Skin of body (tissue), 2 donors: Measurements from ENCODE around the gene HCN4. TPM values are rescaled to one million over a fixed set of nuclear protein-coding genes. Genes with fewer than 3 reads are reported as not detected.

Experiments
- DNase-seq: peaks from one replicate; lab custom pipeline; 2025; lab: John Stamatoyannopoulos, UW
- total RNA-seq: library from RNA; depleted of rRNA; stranded (reverse); fragments of >200 nt; gene quantifications from one replicate; pipeline ENCODE4 v1.2.3, GENCODE V29; 2014

Gene HCN4
- total RNA-seq, 1 donor from 2014 or later, result 0.10 TPM

- DNase-seq, result no peak
Observed at GRCh38 chr15:73346735-73347312, 21.9 kb downstream of the HCN4 start.

GRCh38 chr15:73345658-73346057 lies 23.1 kb downstream of the HCN4 start:
- DNase-seq, result no peak

DNA sequence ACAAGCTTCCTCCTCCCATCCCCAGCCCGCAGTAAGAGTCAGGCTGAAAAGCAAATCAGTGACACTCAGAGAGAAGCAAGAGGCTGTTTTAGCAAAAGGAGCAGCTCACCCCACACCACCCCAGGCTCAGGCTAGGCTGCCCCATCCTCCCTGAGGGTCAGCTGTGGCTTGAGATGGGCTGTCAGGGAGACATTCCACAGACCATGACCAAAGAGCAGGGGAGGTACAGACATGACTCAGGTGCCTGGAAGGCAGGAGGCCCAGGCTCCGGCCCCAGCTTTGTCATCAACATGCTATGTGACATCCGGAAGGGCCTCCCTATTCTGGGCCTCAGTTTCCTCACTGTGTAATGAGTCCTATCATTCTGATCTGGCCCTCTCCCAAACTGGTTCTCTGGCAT lies 24.7 kb downstream of the HCN4 start:
- no peak for DNase-seq

- DNase-seq, result no peak
Observed at GRCh38 chr15:73341886-73342600, 26.7 kb downstream of the HCN4 start.

DNA sequence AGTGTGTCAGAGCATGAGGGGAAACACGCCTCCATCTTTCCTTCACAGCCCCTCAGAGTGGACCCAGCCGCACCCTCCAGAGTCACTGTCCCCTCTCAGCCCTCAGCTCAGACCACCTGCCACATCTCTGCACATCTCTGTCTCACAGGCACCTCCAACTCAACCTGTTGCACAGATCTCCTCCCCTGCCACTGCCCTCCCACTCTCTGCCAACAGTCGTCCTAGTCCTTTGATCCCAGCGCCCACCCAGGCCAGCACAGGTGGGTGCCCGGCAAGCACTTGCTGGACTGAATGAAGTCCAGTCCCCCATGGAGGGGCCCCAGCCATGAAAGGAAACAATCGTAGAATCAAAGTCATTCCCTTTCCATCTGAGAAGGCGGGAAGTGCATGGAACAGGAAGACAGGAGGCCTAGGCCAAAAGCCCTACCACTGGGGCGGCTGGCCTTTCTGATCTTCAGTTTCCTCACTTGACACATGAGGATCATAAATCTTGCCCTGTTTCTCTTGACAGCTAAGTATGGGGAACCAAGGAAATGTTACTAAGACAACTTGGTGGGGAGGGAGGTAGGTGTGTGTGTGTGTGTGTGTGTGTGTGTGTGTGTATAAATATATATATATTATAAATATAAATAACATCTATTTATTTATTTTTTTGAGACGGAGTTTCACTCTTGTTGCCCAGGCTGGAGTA lies 28.1 kb downstream of the HCN4 start:
- DNase-seq, result no peak

DNA sequence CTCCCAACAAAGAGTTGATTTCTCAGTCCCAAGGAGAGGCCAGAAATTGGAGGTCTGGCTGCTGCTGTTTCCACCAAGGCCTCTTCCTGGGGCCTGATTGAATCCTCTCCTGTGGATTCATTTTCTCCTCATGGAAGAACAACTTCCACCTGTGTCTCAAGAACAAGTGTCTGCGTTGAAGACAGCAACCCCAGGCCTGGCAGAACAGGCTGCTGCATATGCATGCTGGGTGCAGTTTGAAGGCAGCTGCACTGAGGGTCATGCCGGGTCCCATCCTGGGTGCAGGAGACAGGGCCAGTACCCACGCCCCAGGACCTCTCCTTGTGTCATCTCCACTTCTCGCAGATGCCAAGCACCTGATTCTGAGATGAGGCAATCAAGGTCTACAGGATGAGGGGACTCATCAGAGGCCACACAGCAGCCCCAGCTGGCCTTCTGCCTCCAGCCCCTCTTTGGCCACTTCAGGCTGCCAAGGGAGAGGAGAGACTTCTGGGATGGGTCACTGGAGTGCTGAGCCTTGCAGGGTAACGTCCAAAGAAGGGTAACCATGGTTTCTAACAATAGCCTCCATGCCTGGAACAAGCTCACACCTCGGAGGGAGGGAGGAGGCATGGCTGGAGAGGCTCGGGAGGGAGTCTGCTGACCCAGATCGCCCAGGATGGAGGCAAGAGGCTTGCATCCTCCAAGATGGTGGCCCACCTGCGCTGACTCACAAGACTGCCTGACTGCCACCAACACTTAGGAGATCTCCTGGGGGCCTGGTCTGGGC lies 30.0 kb downstream of the HCN4 start:
- DNase-seq, result no peak

DNA sequence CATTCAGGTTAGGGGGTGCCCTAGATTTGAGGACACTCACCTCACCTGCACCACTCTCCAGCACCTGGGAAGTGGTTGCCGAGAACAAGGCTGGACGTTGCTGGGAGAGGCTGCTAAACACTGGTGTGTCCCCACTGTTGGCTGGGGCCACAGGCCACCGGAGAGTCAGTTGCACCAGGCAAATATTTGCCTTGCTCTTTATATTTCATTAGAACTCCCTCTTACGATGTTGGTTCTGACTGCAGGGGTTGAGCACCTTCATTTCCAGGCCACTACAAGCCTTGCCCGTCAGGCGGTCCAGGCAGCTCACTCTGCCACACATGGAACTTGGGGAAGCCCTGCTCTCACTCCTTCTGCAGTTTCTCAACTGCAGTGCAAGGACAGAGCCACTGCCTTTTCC lies 30.7 kb downstream of the HCN4 start:
- no peak for DNase-seq

DNA sequence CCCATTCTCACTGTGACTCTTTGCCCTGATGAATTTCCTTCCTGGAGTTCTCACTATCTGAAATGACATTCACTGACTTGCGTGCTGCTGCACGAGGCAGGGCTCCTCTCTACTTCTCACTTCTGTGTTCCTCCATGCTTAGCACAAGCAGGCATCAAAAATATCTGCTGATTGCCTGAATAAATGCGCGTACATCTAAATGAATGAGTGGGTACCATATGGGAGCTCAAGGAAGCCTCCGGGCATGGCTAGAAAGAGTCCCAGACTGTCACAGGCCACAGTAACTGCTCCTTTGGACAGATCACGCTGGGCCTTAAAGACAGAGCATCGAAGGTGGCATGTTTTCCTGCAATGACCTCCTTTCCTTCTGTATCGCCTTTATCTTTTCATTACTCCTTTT lies 31.6 kb downstream of the HCN4 start:
- no peak for DNase-seq

GRCh38 chr15:73336756-73337155 lies 32.0 kb downstream of the HCN4 start:
- DNase-seq, result no peak

DNA sequence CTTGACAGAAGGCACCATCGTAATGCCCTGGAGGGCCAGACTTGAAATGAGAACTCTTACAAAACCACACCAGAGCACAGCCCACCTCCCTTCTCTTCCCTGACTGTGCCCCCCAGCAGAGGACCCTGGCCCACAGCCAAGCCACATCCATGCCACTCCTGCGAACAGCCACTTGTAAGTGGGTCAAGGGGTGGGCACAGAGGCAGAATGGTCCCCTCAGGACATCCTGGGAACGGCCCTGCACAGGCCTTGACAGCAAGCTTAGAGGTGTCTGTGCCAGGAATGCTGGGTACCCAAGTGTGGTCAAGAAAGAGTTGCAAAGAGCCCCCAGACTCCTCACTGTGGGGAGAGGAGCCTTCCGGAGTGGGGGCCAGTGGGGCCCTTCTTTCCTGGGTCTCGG lies 33.3 kb downstream of the HCN4 start:
- no peak for DNase-seq

DNA sequence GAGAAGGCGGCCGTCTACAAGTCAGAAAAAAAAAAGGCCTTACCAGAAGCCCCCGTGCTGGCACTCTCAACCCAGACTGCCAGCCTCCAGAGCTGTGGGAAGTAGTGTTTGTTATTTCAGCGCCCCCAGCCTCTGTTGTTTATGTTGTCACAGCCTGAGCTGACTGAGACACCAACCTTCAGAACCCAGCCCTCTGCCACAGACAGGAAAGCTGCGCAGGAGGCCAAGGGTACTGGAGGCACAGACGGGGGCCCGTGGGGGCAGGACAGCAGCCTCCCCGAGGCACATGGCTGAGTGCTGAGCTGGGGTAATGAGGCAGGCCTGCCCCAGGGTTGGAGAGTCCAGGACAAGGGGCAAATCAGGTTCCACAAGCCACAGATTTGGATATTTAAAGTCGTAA lies 33.7 kb downstream of the HCN4 start:
- DNase-seq, result no peak

DNA sequence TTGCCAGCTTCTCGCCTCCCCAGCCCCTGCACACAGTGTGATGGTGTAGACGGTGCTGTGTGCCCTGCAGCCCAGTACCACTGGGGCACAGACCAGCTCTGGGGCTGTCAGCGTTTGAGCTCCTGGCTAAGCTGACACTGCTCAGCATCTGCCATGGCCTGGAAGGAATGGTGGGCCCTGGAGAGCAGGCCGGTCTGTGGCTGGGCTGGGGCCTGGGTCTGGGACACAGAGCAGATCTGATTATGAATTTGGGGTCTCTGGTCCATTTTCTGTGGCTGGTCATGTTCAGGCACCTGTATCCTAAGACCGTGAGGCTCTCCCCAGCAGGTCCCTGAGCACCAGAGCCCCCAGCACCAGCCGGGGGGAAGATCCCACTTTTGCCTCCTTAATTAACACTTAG lies 34.7 kb downstream of the HCN4 start:
- DNase-seq, result no peak

DNA sequence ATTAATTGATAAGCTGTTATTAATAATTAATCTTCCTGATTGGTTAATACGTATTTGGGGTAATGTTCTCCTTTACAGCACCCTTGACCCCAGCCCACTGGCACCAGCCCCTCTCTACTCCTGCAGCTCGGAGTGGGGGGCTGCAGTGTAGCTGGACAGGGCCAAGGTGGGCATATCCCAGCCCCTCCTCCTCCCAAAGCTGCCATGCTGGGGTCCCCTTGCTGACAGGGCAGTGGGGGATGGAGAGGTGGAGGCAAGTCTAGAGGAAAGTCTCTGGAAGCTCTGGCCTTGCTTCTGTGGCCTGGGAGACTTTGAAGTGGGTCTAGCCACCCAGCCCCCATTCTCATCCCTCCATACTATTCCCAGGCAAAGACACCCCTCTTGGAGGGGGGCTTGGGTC lies 35.8 kb downstream of the HCN4 start:
- no peak for DNase-seq

GRCh38 chr15:73331991-73332925 lies 36.5 kb downstream of the HCN4 start:
- DNase-seq, result no peak

DNA sequence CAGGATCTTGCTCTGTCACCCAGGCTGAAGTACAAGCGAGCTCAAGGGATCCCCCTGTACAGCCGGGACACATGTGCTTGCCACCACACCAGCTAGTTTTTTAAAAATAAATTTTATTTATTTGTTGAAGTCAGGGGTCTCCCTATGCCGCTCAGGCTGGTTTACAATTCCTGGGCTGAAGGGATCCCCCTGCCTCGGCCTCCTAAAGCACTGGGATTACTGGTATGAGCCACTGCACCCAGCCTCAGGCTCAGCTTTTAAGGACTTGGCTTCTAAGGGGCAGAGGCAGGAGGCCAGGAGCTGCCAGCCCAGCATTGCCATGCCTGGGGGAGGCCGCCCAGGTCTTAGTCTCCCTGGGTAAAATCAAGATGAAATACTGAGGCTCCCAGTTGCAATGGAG lies 37.3 kb downstream of the HCN4 start:
- no peak for DNase-seq

DNA sequence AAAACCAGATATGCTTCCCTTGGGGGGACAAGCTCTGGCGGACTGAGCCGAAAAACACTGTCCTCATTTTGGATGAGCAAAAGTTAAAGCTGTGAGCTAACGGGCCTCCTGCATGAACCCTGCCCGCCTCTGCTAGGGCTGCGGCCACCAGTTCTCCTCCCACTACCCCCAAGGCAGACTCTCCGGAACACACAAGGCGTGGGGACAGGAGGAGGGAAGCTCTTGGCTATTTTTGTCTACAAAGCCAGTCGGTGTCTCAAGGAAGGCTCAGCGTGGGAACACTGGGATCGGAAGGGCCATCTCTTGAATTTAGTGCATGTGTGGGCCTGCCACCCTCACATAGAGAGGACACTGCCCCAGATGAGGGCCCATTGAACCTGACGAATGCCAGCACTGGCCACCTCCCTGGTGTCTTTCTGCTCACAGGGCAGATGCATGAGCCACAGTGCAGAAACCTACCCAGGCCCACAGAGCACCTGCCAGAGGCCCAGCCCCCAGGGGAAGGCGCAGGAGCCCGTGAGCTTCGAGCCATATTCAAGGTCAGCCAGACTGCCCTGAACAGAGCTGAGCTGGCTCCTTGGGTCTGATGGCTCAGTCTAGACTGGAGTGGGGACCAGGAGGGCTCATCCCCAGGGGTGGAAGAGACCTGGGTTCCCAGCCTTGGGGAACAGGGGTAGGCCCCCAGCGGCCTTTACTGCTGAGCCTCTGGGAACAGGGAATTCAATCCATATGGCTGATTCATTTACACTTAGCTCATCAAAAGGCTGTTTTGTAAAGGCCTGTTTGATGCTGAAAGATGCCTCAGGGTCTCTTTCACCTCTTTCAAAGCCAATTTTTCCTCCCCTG lies 38.3 kb downstream of the HCN4 start:
- no peak for DNase-seq

DNA sequence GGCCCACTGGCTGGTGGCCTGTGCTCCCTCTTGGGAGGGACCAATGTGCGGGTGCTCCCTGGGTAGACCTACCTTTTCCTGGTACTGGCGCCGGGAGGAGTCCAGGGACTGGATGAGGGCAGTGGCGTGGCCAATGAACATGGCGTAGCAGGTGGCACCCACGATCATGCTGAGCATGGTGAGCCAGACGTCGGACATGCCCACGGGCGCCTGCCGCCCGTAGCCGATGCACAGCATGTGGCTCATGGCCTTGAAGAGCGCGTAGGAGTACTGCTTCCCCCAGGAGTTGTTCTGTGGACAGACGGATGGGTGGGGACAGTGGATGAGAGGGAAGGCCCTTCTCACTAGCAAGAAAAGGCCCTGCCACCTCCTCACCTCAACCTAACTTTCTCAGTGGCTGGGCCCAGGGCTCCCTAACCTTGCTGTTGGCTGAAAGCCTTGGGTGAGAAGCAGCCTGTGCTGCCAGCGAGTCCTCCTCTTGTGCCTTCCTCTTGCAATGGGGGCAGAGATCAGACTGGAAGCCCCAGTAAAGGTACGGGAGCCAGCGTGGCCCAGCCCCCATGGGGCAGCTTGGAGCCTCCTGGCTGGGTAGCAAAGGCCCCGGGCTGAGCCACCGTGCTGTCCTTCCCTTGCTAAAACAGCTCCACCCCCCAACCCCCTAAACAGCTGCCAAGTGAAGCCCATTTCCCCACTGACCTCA lies 39.1 kb downstream of the HCN4 start:
- DNase-seq, result no peak

- no peak for DNase-seq
Observed at GRCh38 chr15:73328981-73329380, 39.8 kb downstream of the HCN4 start.

- DNase-seq, result no peak
Observed at GRCh38 chr15:73328149-73328820, 40.5 kb downstream of the HCN4 start.
